RWPE1 (cell line): ENCODE data around the gene RHBDL1.

ENCODE experiments used
- CTCF ChIA-PET: fragments of 350-600 bp; sonication (Branson Sonifier 250); formaldehyde crosslinking; extraction: SDS; loops from one replicate; lab custom pipeline; 2021; lab: Yijun Ruan, JAX
- POLR2A ChIA-PET: fragments of 400-600 bp; formaldehyde crosslinking; extraction: SDS; loops from one replicate; lab custom pipeline; 2020; ENCODE audit warnings: antibody characterized with exemption; ENCODE audit not compliant: low non-redundant PET; lab: Yijun Ruan, JAX
- DNase-seq: peaks from one replicate; pipeline ENCODE4 v3.0.0; 2012; ENCODE audit warnings: low spot score
- H3K27ac ChIP-seq: fragments of 450-650 bp; 2 replicates; pipeline ENCODE4 v1.5.1; 2017
- CTCF ChIP-seq: fragments of 450-650 bp; conservative IDR thresholded peaks from 2 replicates; pipeline ENCODE4 v1.5.1; 2017; ENCODE audit warnings: low read depth, mild to moderate bottlenecking

Gene RHBDL1

GRCh38 chr16:714079-714478 is 38.6 kb downstream of the RHBDL1 start:
- no peak for DNase-seq
- POLR2A ChIA-PET, result interaction anchor here (1.7 kb wide), 1 partner anchor 11 kb away, joined by 5 read pairs; no protein-coding TSS in a partner anchor
- no peak for TF ChIP-seq CTCF
- H3K27ac ChIP-seq, result peak overlapping the region; percentile 95
- CTCF ChIA-PET, result interaction anchor here (1.2 kb wide), 1 partner anchor 71 kb away, joined by 5 read pairs; no protein-coding TSS in a partner anchor

GRCh38 chr16:714558-715476 is 39.3 kb downstream of the RHBDL1 start, which contains the start of gene METRN:
METRN (plus strand) TSS chr16:715118; CDS start chr16:715290, 172 bp downstream.
- H3K27ac ChIP-seq, result peak within 1 kb of the TSS; percentile 95
- ChIA-PET CTCF (interaction anchor here (1.2 to 1.4 kb wide), 4 partner anchors 31 to 81 kb away, joined by 3 to 5 read pairs (median 4); partner anchors contain the start of gene JMJD8), POLR2A (interaction anchor here (0.6 kb wide), 1 partner anchor 8 kb away, joined by 6 read pairs; no protein-coding TSS in a partner anchor)
- peak; percentile 84 for DNase-seq
- no peak for TF ChIP-seq CTCF

- no peak for DNase-seq
- ChIA-PET CTCF (interaction anchor here (0.6 to 1.4 kb wide), 7 partner anchors 14 to 361 kb away, joined by 3 to 4 read pairs (median 3); partner anchors contain the start of gene JMJD8), POLR2A (interaction anchor here (0.6 to 0.8 kb wide), 2 partner anchors 9 to 73 kb away, joined by 6 to 7 read pairs; partner anchors contain the start of gene CHTF18)
- peak; percentile 54 for TF ChIP-seq CTCF
- peak overlapping the region; percentile 95 for H3K27ac ChIP-seq
Measured at GRCh38 chr16:715477-716199, 40.2 kb downstream of the RHBDL1 start.

- H3K27ac ChIP-seq, result peak overlapping the region; percentile 95
- CTCF ChIA-PET, result interaction anchor here (0.6 to 1.4 kb wide), 7 partner anchors 14 to 360 kb away, joined by 3 to 4 read pairs (median 3); partner anchors contain the start of gene JMJD8
- DNase-seq, result no peak
- no peak for TF ChIP-seq CTCF
- POLR2A ChIA-PET, result interaction anchor here (0.8 kb wide), 1 partner anchor 72 kb away, joined by 7 read pairs; the partner anchor contains the start of gene CHTF18
Measured at GRCh38 chr16:716200-716568, 40.7 kb downstream of the RHBDL1 start.

- POLR2A ChIA-PET, result interaction anchor here (0.8 kb wide), 1 partner anchor 72 kb away, joined by 7 read pairs; the partner anchor contains the start of gene CHTF18
- DNase-seq, result no peak
- no peak for TF ChIP-seq CTCF
- peak overlapping the region; percentile 95 for H3K27ac ChIP-seq
- CTCF ChIA-PET, result no interaction called here
Measured at GRCh38 chr16:716768-717325, 41.4 kb downstream of the RHBDL1 start.
